Parathyroid adenoma (tissue), 2 donors: Measurements from ENCODE around the gene MTA1.

Source experiments
- H2AFZ ChIP-seq: fragments of 300-600 bp; sonication (generic); one replicate; pipeline ENCODE4 v1.7.0; 2017; ENCODE audit warnings: antibody characterized with exemption, mild to moderate bottlenecking
- H3K27ac ChIP-seq: fragments of 300-600 bp; sonication (generic); one replicate; pipeline ENCODE4 v1.7.0; 2017
- H3K27me3 ChIP-seq: fragments of 300-600 bp; sonication (generic); one replicate; pipeline ENCODE4 v1.7.0; 2017; ENCODE audit warnings: low read length; ENCODE audit not compliant: control insufficient read depth, insufficient read depth
- H3K36me3 ChIP-seq: fragments of 300-600 bp; sonication (generic); one replicate; pipeline ENCODE4 v1.7.0; 2017; ENCODE audit warnings: low read length; ENCODE audit not compliant: control insufficient read depth, insufficient read depth
- H3K4me1 ChIP-seq: fragments of 300-600 bp; sonication (generic); one replicate; pipeline ENCODE4 v1.7.0; 2017; ENCODE audit warnings: control low read depth
- H3K4me2 ChIP-seq: fragments of 300-600 bp; sonication (generic); one replicate; pipeline ENCODE4 v1.7.0; 2017; ENCODE audit warnings: low read length
- H3K4me3 ChIP-seq: fragments of 300-600 bp; sonication (generic); one replicate; pipeline ENCODE4 v1.7.0; 2017; ENCODE audit warnings: low read depth, low read length
- H3K79me2 ChIP-seq: fragments of 300-600 bp; sonication (generic); one replicate; pipeline ENCODE4 v1.7.0; 2017; ENCODE audit warnings: control low read depth
- H3K9ac ChIP-seq: fragments of 300-600 bp; sonication (generic); one replicate; pipeline ENCODE4 v1.7.0; 2017; ENCODE audit warnings: mild to moderate bottlenecking
- H3K9me3 ChIP-seq: fragments of 300-600 bp; sonication (generic); one replicate; pipeline ENCODE4 v1.7.0; 2017; ENCODE audit warnings: low read length; ENCODE audit not compliant: control insufficient read depth
- TF ChIP-seq, protein P1 (sequence below): fragments of 300-600 bp; sonication (generic); IDR thresholded peaks from one replicate; pipeline ENCODE4 v1.7.0; 2017; ENCODE audit warnings: antibody characterized with exemption, mild to moderate bottlenecking
- donor health status: primary hyperparathyroidism.

The MTA1 gene

DNA sequence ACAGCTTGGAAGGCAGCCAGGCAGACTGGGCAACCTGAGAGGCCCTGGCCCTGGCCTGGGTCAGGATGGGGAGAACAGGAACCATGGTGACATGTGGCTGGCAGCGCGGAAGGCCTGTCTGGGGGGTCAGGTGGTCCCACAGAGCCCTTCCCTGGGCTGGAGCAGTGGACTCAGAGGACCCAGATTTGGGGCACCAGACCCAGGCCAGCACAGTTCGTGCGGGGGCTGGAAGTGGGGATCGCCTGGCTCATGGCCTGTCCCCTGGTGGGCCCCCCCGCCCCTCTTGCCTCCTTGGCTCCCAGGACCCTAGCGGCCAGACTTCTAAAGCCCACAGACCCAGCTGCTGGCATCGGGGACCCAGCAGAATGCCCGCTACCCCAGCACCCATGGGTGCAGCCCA lies 21.4 kb downstream of the MTA1 start:
- Histone ChIP-seq H3K4me2 (no peak overlapping the region), H3K79me2 (peaks cover 42% of the 10 kb centered on the region), H3K9me3 (no peaks in the 10 kb centered on the region), H3K27ac (no peak overlapping the region), H3K9ac (no peak overlapping the region), H2AFZ (no peak overlapping the region), H3K4me3 (no peak overlapping the region), H3K36me3 (no peaks in the 10 kb centered on the region), H3K4me1 (no peaks in the 10 kb centered on the region), H3K27me3 (no peaks in the 10 kb centered on the region)
- TF ChIP-seq, protein P1, sequence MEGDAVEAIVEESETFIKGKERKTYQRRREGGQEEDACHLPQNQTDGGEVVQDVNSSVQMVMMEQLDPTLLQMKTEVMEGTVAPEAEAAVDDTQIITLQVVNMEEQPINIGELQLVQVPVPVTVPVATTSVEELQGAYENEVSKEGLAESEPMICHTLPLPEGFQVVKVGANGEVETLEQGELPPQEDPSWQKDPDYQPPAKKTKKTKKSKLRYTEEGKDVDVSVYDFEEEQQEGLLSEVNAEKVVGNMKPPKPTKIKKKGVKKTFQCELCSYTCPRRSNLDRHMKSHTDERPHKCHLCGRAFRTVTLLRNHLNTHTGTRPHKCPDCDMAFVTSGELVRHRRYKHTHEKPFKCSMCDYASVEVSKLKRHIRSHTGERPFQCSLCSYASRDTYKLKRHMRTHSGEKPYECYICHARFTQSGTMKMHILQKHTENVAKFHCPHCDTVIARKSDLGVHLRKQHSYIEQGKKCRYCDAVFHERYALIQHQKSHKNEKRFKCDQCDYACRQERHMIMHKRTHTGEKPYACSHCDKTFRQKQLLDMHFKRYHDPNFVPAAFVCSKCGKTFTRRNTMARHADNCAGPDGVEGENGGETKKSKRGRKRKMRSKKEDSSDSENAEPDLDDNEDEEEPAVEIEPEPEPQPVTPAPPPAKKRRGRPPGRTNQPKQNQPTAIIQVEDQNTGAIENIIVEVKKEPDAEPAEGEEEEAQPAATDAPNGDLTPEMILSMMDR = no peak

DNA sequence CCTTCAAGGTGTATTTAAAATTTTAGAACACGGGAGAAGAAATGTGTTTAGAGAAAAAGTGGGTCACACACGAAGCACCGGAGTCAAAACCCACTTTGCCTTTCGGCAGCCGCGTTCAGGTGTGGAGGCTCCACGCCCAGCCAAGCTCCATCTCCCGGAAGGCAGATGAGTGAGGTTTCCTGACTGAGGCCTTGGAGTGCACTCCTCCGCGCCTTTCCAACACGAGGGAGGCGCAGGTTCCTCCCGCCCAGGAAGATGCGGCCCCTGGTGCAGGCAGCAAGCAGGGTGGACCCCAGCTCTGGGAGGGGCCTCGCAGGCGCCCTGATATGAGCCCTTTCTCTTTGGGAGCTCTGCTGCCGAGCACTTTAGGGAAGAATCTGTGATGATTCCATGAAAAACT lies 22.5 kb downstream of the MTA1 start:
- no peaks in the 10 kb centered on the region for H3K27me3 ChIP-seq
- TF ChIP-seq, protein P1 = no peak
- H3K79me2 ChIP-seq = peaks cover 38% of the 10 kb centered on the region
- no peak overlapping the region for H3K27ac ChIP-seq
- no peak overlapping the region for H2AFZ ChIP-seq
- H3K4me2 ChIP-seq = no peak overlapping the region
- no peaks in the 10 kb centered on the region for H3K4me1 ChIP-seq
- no peaks in the 10 kb centered on the region for H3K9me3 ChIP-seq
- no peak overlapping the region for H3K9ac ChIP-seq
- no peaks in the 10 kb centered on the region for H3K36me3 ChIP-seq
- H3K4me3 ChIP-seq = no peak overlapping the region

DNA sequence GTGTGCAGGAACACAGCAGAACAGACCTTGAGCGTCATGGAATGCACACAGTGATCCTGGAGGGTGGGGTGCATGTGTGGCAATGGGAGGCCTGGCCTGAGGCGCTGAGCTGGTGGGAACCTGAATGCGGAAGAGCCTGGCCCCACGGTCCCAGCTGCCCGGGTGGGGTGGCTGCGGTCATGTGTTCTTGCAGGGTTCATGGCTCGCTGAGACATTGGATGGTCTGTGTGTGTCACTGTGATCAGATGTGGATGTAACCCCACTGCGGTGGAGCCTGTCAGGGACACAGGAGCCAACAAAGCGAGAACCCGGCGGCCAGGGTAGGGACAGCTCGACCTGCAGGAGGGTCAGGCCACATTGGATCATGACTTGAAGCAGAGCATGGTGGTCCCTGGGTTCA lies 23.2 kb downstream of the MTA1 start:
- Histone ChIP-seq H3K9ac (no peak overlapping the region), H3K4me2 (no peak overlapping the region), H3K4me3 (no peak overlapping the region), H3K27ac (no peak overlapping the region), H3K27me3 (no peaks in the 10 kb centered on the region), H3K36me3 (no peaks in the 10 kb centered on the region), H3K9me3 (no peaks in the 10 kb centered on the region), H3K79me2 (peaks cover 37% of the 10 kb centered on the region), H3K4me1 (no peaks in the 10 kb centered on the region), H2AFZ (no peak overlapping the region)
- TF ChIP-seq, protein P1 = no peak

DNA sequence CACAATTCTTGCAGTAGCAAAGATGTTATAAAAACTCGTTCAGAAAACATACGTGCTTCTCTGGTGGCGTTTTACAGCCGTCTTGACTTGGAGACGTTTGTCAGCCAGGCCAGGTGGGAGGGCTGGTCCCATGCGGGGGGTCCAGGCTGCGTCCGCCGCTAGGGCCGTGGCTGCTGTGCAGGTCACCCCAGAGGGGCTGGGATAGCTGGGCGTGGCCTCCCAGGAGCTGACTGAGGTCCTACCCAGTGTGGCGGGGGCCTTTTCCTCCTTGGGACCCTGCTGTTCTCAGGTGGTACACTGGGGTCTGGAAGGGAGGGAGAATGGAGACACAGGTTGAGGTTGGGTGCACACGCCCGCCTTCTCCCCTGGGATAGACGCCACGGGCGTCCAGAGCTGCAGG lies 25.2 kb downstream of the MTA1 start:
- H3K36me3 ChIP-seq = no peaks in the 10 kb centered on the region
- no peaks in the 10 kb centered on the region for H3K4me1 ChIP-seq
- H3K4me3 ChIP-seq = no peak overlapping the region
- H3K9ac ChIP-seq = no peak overlapping the region
- H3K79me2 ChIP-seq = peaks cover 27% of the 10 kb centered on the region
- TF ChIP-seq, protein P1 = no peak
- no peak overlapping the region for H3K4me2 ChIP-seq
- no peak overlapping the region for H2AFZ ChIP-seq
- no peak overlapping the region for H3K27ac ChIP-seq
- no peaks in the 10 kb centered on the region for H3K9me3 ChIP-seq
- H3K27me3 ChIP-seq = no peaks in the 10 kb centered on the region

DNA sequence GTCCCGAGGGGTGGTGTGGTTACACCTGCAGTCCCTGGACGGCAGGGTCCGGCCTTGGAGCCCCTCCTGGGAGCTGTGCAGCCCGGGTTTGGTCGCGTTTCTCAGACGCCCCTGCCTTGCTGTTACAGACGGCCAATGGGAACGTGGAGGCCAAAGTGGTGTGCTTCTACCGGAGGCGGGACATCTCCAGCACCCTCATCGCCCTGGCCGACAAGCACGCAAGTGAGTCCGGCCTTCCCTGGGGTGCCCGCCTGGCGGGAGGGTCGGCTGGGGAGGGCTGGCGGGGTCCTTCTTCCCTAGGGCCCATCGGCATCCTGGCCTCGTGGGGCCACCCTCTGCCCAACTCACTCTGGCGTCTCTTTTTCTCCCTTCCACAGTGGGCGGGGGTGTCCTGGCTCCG lies 25.7 kb downstream of the MTA1 start:
- H3K9me3 ChIP-seq = no peaks in the 10 kb centered on the region
- H3K79me2 ChIP-seq = peaks cover 22% of the 10 kb centered on the region
- TF ChIP-seq, protein P1 = no peak
- no peak overlapping the region for H3K4me2 ChIP-seq
- H3K4me3 ChIP-seq = no peak overlapping the region
- H3K36me3 ChIP-seq = no peaks in the 10 kb centered on the region
- no peak overlapping the region for H3K9ac ChIP-seq
- H3K4me1 ChIP-seq = no peaks in the 10 kb centered on the region
- H3K27ac ChIP-seq = no peak overlapping the region
- H3K27me3 ChIP-seq = no peaks in the 10 kb centered on the region
- H2AFZ ChIP-seq = no peak overlapping the region
